ACC112 (cell line): ENCODE data around the gene SEMA5B.

Experiments
- H2AFZ ChIP-seq: fragments of 200-600 bp; sonication (generic); one replicate; pipeline ENCODE4 v1.6.0; 2017; ENCODE audit warnings: antibody characterized with exemption, low read length; ENCODE audit not compliant: unreplicated experiment
- H3K27ac ChIP-seq: fragments of 200-600 bp; sonication (generic); 2 replicates; pipeline ENCODE4 v1.5.1; 2014; ENCODE audit warnings: low read depth, mild to moderate bottlenecking, antibody characterized with exemption, low read length, moderate library complexity
- H3K27me3 ChIP-seq: fragments of 200-600 bp; sonication (generic); 2 replicates; pipeline ENCODE4 v1.6.1; 2014; ENCODE audit warnings: mild to moderate bottlenecking, antibody characterized with exemption, low read length, moderate library complexity, mixed read lengths; ENCODE audit not compliant: insufficient read depth
- H3K36me3 ChIP-seq: fragments of 200-600 bp; sonication (generic); 2 replicates; pipeline ENCODE4 v1.6.1; 2016; ENCODE audit warnings: mild to moderate bottlenecking, antibody characterized with exemption, low read length, moderate library complexity, mixed read lengths; ENCODE audit not compliant: insufficient read depth
- H3K4me1 ChIP-seq: fragments of 200-600 bp; sonication (generic); one replicate; pipeline ENCODE4 v1.6.1; 2016; ENCODE audit warnings: low read length, mixed read lengths; ENCODE audit not compliant: insufficient read depth, unreplicated experiment, control insufficient read depth
- H3K4me3 ChIP-seq: fragments of 200-600 bp; sonication (generic); 2 replicates; pipeline ENCODE4 v1.5.1; 2014; ENCODE audit warnings: mild to moderate bottlenecking, low read depth, low read length
- H3K79me2 ChIP-seq: fragments of 200-600 bp; sonication (generic); one replicate; pipeline ENCODE4 v1.6.0; 2016; ENCODE audit warnings: low read length; ENCODE audit not compliant: control insufficient read depth, unreplicated experiment, insufficient read depth

SEMA5B gene

DNA sequence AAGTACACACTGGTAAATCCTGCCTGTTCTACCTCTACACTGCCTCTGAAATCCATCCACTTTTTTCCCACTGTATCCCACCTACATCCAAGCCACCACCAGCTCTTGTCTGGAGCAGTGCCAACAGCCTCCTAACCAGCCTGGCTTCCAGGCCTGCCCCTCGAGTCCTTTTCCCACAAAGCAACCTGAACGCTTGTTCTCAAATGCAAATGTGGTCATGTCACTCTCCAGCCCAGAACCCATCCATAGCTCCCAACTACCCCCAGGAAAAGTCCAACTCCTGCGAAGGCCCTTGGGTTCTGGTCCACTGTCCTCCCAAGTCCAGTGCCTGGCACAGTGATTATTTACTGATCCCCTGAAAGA lies 83.8 kb downstream of the SEMA5B start:
- H3K27ac ChIP-seq: no peak overlapping the region
- H3K27me3 ChIP-seq: no peaks in the 10 kb centered on the region
- peaks cover 17% of the 10 kb centered on the region for H3K4me1 ChIP-seq
- H2AFZ ChIP-seq: no peak overlapping the region
- no peak overlapping the region for H3K4me3 ChIP-seq
- H3K36me3 ChIP-seq: no peaks in the 10 kb centered on the region
- H3K79me2 ChIP-seq: no peaks in the 10 kb centered on the region

DNA sequence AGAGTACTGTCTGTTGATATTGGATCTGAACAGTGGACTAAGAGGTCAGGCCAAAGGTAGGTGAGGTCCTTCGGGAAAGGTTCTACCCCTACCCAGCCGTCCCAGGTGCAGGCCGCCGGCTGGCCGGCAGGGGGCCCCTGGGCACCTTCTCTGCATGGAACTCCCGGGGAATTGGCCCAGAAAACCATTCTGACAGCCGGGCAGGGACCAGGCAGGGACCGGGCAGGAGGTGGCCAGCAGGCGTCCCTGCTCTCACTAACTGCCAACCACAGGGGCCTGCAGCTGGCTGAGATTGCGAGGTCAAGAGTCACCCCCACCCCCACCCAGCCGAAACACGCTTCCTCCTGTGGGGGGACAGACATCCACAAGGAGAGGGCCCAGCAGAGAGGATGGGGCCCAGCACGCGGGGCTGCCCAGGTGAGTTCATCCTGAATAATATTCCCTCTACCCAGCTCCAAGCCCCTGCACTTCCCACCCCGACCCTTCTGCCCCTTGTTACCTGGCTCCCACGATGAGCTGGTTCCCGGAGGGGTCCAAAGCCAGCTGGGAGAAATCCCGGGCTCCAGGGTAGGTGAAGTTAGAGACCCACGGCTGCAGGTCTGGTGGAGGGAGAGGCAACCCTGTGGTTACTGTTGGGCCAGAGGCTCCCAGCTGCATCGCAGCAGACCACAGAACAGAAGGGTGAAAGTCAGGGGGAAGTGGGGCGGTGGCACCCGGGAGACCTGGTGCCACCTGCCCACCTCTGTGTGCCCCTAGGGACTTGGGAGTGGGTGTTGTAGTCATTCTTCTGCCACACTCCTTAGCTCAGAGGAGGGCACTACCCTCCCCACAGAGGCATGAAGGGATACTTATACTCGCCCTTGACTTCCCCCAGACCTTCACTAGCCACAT lies 84.4 kb downstream of the SEMA5B start:
- no peak overlapping the region for H3K4me3 ChIP-seq
- peaks cover 17% of the 10 kb centered on the region for H3K4me1 ChIP-seq
- no peaks in the 10 kb centered on the region for H3K36me3 ChIP-seq
- H2AFZ ChIP-seq: no peak overlapping the region
- H3K27ac ChIP-seq: no peak overlapping the region
- no peaks in the 10 kb centered on the region for H3K79me2 ChIP-seq
- no peaks in the 10 kb centered on the region for H3K27me3 ChIP-seq

DNA sequence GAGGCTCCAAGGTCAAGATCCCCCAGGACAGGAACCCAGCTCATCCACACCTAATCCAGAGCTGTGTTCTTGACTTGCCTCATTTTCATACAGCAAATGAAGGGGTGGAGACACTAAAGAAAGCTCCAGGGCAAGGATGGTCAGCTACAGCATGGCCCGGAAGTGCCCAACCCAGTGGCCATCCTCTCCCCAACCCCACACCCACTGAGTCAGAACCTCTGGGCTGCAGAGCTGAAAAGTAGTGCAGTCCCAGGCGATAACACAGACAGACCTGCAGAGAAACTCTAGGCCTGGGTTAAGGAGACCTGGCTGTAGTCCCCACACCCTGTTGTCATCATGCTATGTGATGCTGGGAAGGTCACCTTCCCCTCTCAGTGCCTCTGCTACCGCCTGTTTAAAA lies 85.3 kb downstream of the SEMA5B start:
- H3K27ac ChIP-seq: no peak overlapping the region
- no peaks in the 10 kb centered on the region for H3K36me3 ChIP-seq
- H3K4me3 ChIP-seq: no peak overlapping the region
- no peaks in the 10 kb centered on the region for H3K27me3 ChIP-seq
- H3K4me1 ChIP-seq: peaks cover 10% of the 10 kb centered on the region
- H3K79me2 ChIP-seq: no peaks in the 10 kb centered on the region
- H2AFZ ChIP-seq: no peak overlapping the region

DNA sequence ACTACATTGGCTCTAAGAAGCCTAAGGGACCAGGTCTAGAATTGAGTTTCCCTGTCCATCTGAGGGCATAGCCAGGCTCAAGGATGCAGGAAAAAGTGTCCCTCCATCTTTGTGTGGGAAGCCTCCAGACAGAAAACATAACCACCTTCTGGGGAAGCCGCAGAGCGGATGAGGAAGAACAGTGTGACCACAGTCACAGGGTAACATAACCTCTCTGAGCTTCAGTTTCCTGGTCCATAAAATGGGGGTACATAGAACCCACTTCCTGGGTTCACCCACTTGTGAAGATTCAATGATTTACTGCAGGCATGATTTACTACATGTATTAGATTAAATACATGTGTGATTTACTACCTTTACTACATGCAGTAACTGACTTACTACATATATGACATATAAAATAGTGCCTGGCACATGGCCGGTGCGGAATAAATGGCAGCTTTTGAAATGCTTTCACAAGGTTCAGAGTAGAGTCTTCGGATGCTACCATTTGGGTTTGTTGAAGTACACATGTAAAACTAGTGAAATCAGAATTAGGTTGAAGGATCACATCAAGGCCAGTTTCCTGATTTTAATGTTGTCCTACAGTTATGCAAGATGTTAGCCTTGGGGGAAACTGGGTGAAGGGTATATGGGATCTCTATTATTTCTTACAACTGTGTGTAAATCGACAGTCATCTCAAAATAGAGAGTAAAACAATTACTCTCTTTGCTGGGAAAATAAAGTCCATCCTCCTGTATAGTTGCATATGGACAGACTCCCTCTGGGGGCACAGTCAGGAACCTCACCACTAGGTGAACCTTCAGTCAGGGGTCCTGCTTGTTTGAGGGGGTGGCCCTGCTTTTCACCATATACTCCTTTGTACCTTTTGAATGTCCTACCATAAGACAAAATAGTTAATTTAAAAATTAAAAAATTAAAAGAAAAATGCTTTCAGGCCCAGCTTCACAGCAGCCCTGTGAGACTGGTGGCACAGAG lies 86.0 kb downstream of the SEMA5B start:
- Histone ChIP-seq H3K36me3 (no peaks in the 10 kb centered on the region), H3K4me1 (peaks cover 9% of the 10 kb centered on the region), H3K4me3 (no peak overlapping the region), H3K79me2 (no peaks in the 10 kb centered on the region), H3K27ac (no peak overlapping the region), H3K27me3 (no peaks in the 10 kb centered on the region), H2AFZ (no peak overlapping the region)

DNA sequence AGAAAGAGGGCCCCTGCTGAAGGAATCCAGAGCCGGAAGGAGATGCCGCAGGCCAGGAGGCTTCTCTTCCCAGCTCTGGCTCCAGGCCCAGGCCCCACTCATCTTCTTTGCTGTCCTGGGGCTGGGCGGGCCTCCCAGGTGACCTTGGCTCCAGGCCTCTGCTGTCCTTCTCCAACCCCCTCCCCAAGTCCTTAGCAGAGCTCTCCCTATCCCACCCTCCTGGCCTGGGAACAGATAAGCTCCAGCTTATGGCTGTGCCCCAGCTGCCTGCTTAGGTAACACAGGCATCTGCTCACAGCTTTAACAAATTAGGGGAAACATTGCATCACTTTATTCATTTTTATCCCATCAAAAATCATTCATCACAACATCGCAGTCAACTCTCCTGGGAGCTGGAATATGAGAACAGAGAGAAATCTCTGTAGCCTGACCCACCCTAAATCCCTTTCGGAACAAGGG lies 86.9 kb downstream of the SEMA5B start:
- Histone ChIP-seq H3K27ac (no peak overlapping the region), H3K36me3 (no peaks in the 10 kb centered on the region), H3K27me3 (no peaks in the 10 kb centered on the region), H3K4me1 (peaks cover 9% of the 10 kb centered on the region), H2AFZ (no peak overlapping the region), H3K79me2 (no peaks in the 10 kb centered on the region), H3K4me3 (no peak overlapping the region)

DNA sequence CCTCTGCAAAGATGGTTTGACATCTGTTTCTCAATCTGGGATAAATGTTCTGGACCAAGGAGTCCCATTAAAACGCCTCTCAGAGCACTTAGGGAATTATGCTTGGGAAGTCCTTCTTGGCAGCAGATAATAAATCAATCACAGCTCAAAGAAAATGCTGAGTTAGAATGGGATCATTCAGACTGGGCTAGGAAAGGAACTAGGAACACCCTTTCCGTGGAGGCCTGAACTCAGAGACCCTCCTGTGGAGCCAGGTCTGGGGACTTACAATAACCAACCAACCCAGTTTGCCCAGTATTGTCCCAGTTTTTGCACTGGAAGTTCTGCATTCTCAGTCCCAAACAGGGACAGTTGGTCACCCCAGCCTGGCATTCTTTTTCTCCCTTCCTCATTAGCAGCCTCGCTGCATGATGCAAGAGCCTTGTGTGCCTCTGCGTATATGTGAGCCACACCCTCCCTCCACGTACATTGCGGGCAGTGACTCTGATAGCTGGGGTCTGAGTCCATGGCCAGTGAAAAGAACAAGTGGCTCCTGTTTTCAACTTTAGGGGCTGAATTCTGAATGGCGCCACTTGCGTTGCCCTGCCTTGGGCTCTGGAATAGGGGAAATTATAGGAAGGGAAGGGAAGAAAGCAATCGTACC lies 88.7 kb downstream of the SEMA5B start:
- Histone ChIP-seq H3K79me2 (no peaks in the 10 kb centered on the region), H3K4me3 (no peak overlapping the region), H3K4me1 (no peaks in the 10 kb centered on the region), H3K27ac (no peak overlapping the region), H3K27me3 (no peaks in the 10 kb centered on the region), H2AFZ (no peak overlapping the region), H3K36me3 (no peaks in the 10 kb centered on the region)

DNA sequence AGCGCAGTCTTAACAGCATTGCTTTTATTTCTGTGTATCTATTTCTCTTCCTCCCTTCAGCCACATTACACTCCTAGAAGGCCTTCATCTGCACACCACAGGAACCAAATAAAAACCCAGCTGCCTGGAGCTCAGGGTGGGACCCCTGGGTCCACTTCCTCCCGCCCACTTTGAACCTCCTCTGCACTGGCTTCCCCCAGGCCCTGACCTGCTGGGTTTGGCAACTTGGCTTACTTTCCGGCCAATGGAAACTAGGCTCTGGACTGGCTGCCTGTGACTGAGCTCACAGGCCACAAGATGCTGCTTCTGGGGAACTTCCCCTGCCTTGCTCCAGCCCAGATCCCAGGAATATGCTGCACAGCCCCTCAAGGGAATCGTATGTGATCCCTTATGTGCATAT lies 89.8 kb downstream of the SEMA5B start:
- Histone ChIP-seq H3K36me3 (no peaks in the 10 kb centered on the region), H3K4me1 (no peaks in the 10 kb centered on the region), H3K4me3 (no peak overlapping the region), H3K27ac (no peak overlapping the region), H2AFZ (no peak overlapping the region), H3K27me3 (no peaks in the 10 kb centered on the region), H3K79me2 (no peaks in the 10 kb centered on the region)

DNA sequence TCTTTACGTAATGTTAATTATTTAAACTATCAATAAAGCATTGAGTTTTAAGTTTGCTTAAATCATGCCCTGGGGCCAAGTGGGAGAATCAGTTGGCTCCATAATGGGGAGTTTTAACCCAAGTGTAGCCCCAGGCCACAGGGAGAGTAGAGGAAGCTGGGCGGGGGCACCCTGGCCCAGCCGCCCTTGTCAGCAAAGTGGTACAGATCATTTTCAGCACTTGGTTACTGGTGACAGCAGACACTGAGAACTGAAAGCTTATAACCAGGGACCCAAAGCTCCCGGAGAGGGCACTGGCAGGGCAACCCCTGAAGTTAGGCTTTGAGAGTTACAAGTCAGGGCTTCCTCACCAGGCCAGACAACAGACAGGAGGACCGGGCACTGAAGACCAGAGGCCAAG lies 90.6 kb downstream of the SEMA5B start:
- Histone ChIP-seq H3K27me3 (no peaks in the 10 kb centered on the region), H3K4me1 (peaks cover 5% of the 10 kb centered on the region), H3K79me2 (no peaks in the 10 kb centered on the region), H2AFZ (no peak overlapping the region), H3K27ac (no peak overlapping the region), H3K36me3 (no peaks in the 10 kb centered on the region), H3K4me3 (no peak overlapping the region)

DNA sequence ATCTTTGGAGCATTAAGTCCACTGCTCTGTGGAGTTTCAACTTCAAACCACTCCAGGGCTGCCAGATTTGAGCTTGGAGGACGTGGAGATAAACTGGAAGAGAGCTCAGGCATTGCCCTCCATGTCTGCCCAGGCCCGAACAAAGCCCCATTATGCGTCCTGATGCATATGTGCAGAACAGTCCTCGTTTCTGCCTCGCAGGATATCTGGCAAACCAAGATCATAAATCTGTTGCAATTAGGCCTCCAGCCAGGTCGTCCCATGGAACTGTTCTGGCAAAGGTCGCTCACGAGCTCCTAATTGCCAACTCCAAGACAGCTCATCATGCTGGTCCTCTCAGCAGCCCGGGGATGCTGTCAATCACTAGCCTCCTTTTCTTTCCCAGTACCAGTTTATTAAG lies 91.2 kb downstream of the SEMA5B start:
- no peak overlapping the region for H3K27ac ChIP-seq
- H3K27me3 ChIP-seq: no peaks in the 10 kb centered on the region
- no peak overlapping the region for H2AFZ ChIP-seq
- peaks cover 7% of the 10 kb centered on the region for H3K4me1 ChIP-seq
- no peaks in the 10 kb centered on the region for H3K79me2 ChIP-seq
- no peaks in the 10 kb centered on the region for H3K36me3 ChIP-seq
- H3K4me3 ChIP-seq: no peak overlapping the region

DNA sequence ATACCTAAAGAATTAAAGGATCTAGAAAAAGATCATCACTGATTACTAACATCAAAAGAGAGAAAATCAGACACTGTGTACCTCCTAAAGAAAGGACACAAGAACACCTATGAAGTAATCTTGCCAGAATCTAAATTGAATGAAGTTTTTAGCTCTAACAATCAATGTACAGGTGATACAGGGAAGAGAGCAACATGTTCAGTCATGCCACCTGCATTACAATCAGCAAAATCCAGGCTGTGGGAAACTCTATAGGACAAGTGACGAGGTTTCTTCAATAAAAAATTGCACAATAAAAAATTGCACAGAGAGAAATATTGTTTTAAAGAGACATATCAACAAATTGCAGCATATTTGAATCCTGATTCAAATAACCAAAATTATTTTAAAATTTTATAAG lies 93.3 kb downstream of the SEMA5B start:
- H2AFZ ChIP-seq: no peak overlapping the region
- H3K27ac ChIP-seq: no peak overlapping the region
- peaks cover 9% of the 10 kb centered on the region; the same call in 1 of the 2 replicates for H3K27me3 ChIP-seq
- H3K4me1 ChIP-seq: peaks cover 7% of the 10 kb centered on the region
- H3K4me3 ChIP-seq: no peak overlapping the region
- H3K79me2 ChIP-seq: no peaks in the 10 kb centered on the region
- H3K36me3 ChIP-seq: no peaks in the 10 kb centered on the region
